HEK293T (cell line): Measurements from ENCODE around the gene NAA10.

ENCODE experiments used
- HDGF ChIP-seq: fragments of 450-650 bp; IDR thresholded peaks from 2 replicates; pipeline ENCODE4 v1.6.1; 2017; ENCODE audit warnings: antibody characterized with exemption, borderline replicate concordance
- SP1 ChIP-seq: fragments of 450-650 bp; IDR thresholded peaks from 2 replicates; pipeline ENCODE4 v1.6.1; 2017
- ZNF384 ChIP-seq: fragments of 450-650 bp; IDR thresholded peaks from 2 replicates; pipeline ENCODE4 v1.6.1; 2016

DNA sequence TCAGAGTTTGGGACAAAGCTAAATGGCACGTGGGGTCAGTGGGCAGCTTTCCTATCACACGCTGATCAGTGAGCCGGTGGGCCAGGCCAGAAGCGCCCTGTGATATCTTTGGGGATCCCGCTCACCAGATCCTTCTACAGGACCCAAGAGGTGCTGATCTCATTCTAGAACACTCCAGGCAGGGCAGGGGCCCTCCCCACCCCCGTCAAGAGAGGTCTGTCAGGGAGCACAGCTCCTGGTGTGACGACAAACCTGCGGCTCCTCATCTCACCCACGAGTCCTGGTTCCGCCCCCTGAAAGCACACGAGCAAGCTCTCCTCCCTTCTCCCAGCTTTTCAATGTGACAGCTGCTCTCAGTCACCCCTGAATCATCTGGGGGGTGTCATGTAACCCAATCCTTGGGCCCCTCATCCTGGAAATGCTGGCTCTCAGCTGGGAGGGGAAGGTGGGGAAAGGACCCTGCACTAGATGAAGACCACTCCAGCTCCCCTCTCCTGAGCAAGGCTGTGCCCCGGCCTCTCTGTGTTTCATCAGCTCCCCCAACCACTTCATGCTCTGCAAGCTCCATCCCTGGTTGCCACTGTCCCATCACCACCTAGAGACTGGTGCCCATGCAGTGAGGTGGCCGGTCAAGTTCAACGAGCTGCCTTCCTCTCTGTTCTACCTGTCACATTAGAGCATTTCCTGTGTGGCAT is 32.2 kb upstream of the NAA10 start:
- TF ChIP-seq HDGF (no peak), ZNF384 (no peak), SP1 (no peak)
